NCI-H2196 (cell line): ENCODE results near the gene ARHGEF7.

ENCODE experiments used
- DNase-seq: peaks from one replicate; lab custom pipeline; 2025; ENCODE audit not compliant: unreplicated experiment; lab: John Stamatoyannopoulos, UW

Gene ARHGEF7

DNA sequence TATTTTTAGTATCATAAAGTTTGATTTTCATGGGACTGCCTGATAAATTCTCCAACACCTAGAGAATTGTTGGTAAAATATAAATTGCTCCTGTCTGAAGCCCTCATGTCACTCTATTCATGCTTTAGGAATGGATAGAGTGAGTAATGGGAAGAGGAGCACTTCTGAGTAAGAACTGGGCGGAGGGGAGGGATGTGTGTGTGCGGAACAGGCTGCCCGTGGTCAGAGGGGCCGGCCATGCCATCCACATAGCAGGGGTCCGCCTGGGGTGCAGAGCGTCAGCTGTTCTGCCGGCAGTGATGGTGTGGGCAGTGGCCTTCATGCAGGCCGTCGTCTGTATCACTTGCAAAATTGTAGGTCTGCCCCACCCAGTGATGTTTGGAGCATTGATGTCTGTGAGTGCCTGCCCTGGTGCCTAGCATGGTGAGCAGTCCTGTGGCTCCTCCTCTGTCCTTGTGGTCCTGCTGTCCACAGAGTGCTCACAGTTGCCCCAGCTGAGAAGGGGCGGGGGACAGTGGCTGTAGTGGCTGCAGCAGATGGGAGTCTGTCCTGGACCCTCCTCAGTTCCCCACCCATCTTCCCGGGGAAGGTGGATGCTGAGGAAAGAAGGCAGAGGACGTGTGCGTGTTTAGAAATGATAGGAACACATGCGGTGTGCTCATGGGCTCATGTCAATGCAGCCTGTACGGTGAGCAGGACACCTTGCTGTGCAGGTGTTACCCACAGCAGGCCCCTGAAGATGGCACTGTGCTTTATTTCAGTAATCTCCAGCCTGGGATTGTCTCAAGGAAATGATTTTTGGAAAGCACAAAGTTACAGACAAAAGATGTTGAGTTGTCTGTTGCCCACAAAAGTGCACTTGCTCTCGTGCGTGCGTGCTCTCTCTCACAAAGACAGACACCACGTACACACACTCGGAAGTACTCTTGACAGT, 155.9 kb downstream of the ARHGEF7 start:
- no peak for DNase-seq

DNA sequence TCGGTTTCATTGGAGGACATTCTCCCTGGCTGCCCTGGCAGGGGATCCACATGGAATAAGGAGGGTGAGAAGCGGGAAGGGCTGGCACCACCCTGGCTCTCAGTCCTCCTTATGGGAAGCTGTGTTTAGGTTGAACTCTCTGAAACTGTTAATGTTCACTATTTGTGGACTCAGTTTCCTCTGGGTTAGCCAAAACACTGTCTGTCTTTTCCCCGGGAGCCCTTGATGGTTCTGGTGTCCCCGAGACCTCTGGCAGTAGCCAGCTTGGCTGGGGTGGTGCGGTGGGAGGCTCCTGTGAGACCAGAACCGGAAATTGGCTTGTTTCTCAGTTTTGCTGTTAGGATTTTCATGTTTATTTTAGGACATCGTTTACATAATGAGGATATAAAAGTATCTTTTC, 157.0 kb downstream of the ARHGEF7 start:
- no peak for DNase-seq

DNA sequence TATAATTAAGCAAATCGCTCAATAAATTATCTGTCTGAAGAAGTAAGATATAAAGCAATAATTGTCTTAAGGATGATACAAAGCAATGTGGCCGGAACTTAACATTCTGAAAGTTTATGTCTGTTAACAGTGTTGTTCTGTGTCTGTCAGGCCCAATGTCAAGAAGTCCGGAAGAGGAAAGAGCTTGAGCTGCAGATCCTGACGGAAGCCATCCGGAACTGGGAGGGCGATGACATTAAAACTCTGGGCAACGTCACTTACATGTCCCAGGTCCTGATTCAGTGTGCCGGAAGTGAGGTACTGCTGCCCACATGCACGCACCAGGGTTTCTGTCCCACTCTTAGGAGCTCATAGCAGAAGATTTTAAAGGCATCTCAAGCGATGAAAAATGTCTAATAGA, 160.3 kb downstream of the ARHGEF7 start:
- no peak for DNase-seq

DNA sequence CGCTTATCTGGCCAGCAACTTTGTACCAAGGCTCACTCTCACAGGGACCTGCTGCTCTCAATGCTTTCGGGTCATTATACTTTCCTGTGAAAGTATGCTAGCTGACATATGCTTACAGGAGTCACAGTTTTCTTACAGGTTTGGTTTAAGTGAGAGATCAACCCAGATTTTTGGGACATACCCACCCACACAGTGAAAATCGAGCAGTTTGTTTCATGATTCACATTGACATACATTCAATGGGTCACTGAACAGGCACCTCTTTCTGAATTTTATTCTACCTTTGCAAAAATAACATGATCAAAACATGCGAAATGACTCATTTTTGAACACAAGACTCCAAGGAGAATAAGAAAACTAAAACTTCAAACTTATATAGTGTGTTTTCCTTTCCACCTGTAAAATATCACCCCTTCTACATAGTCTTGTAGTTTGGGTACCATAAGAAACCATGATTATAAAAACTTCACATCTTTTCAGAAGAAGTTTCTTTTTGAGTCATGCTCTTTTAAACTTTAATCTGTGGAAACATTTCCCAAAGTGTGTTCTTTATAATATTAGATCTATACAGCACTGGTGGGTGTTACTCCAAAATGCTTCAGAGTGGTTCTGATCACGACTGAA, 161.0 kb downstream of the ARHGEF7 start:
- DNase-seq = no peak

DNA sequence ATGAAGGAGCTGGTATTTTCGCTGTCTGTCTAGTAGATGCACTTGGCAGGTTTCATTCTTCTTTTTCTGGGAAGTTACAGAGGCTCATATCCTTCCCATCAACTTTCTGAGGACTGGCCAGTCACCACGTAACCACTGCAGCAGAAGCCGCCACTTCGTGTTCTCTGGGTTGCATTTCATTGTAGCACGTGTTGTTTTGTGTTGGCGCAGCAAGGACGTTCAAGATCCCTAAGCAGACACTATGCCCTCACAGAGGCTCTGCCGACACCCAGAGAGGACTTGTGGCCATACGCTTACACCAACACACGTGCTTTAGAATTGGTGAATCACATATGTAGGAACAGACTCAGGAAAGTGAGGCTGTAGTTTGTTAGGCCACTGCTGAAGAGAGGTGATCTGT, 163.1 kb downstream of the ARHGEF7 start:
- no peak for DNase-seq

DNA sequence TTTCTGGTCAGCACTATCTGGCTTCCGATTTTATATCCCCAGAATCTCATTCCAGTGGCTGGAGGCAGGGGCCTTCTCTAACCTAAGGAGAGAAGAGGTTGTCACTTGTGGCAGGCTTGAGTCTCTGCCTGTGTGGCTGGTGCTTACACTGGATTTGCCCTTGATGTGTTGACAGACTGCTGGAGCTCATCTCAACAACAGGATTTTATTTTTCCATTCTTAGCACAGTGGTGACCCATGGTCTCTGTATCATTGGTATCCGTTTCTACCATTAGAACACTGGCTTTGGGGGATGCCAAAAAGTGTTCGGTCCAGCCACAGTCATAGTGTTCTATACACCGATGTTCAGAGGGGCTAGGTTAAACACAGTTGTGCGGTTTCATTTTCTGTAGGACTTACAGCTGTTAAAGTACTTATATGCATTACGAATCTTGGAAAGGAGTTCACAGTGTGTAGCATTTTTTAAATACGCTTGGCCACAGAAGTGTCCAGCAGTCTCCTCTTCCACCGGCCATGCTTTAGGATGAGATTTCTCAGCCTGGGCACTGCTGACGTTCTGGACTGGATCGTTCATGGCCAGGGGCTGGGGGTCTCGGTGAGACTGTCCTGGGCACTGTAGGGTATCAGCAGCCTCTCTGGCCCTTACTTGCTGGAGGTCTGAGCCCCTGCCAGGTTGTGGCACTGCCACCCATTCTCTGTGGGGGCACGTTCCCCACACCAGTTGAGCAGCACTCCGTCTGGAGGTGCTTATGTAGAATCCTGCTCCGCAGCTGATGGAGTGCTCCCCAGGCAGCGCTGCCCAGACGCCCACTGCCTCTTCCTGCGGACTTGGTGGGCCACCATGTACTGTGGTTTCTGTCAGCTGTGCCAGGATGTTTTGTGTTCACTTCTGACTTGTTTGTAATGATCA, 163.9 kb downstream of the ARHGEF7 start:
- DNase-seq = no peak

DNA sequence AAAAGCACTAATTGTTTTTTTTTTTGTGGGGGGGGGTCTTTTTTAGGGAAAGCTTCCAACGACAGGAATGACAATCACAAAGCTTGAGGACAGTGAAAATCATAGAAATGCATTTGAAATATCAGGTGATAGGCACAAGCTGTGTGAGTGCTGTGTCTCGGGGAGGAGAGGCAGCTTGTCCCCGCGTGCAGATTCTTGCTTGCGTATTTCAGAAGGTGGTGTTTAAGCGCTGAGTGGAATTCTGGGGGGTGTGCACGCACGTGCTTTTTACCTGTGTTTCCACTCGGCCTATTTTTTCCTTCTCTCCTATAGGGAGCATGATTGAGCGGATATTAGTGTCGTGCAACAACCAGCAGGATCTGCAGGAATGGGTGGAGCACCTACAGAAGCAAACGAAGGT, 165.1 kb downstream of the ARHGEF7 start:
- DNase-seq = no peak

DNA sequence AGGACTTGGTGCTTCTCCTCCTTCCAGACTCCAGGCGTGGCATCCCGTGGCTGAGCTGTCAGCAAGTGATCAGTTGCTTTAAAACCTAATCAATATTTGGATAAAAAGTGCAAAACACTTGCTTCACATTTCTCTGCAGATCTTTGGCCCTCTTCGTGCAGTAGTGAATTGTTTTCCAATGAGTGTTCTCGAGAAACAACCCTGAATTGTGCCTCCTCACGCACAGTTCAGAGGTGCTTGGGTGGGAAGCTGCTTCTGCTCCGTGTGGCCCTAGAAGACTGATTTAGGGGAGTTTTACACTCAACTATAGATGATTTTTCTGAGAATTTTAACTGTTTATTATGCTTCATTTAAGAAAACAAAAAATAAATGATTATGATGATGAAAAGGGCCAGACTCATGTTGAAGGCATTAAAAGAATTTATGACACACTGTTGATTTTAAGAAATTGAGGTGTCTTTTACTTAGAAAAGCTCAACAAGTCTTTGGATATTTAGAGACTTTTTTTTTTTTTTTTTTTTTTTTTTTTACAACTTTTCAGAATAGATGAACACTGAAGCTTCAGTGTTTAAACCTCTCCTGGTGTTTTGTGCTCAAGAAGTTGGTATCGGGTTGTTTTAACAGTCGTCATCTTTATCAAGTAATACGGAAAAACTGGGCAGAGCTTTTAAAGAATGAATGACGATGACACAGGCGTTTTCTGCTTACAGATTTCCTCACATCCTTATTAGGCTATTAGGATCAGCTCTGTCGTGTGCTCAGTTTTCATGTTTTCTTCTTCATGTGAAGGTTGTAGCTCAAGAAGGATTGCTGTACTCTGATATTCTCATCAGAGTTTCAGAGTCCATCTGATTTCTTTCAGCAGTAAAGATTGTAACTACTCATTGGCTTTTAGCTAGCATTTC, 165.8 kb downstream of the ARHGEF7 start:
- no peak for DNase-seq

DNA sequence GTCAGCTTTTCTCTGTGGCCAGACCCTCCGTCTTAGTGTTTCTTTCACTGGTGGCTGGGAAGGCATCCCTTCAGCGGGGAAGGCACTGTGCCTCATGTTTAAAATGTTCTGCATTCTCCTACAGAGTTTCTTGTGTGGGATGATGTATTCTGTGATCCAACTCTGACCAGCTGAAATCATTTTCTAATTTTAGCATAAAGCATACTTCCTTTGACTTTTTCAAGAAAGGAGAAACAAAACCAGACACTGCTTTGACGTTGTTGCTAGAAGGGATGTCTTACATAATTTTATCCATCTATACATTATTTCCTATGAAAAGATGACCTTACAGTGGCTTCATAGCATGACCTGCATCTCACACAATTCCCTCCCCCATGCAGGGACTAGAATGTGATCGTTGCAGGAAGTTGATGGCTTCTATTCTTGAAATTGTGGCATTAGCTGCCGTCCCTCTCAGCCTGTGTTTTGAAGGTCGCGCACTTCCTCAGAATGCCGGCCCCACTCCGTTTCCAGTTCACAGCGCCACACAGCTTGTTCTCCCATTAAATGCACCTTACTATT, 166.7 kb downstream of the ARHGEF7 start:
- DNase-seq = no peak

DNA sequence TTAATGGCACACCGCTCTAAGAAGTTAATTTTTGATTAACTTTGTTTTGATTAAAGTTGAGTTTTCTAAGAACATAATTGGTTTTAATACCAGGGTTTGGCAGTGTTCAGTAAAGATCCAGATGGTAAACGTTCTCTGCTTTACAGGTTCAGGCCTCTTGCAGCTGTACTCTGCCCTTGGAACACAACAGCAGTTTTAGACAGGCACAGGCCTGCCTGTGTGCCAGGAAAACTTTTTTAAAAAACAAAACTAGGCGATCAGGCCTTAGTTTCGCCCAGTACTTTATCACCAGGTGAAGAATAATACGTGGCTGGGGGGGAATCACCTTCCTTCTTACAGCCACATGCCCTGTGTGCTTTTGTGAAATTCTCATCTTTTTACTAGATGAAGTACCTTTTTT, 167.3 kb downstream of the ARHGEF7 start:
- no peak for DNase-seq

DNA sequence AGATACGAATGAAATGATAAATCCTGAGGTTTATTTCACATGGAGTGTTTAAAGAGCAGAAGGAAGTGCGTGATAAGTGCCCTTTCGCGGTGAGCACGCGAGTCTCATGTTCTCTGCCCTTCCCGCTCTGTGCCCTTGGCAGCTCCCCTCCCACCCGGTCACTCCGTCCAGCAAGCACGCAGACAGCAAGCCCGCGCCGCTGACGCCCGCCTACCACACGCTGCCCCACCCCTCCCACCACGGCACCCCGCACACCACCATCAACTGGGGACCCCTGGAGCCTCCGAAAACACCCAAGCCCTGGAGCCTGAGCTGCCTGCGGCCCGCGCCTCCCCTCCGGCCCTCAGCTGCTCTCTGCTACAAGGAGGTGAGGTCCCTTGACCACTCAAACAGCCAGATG, 167.9 kb downstream of the ARHGEF7 start:
- no peak for DNase-seq

DNA sequence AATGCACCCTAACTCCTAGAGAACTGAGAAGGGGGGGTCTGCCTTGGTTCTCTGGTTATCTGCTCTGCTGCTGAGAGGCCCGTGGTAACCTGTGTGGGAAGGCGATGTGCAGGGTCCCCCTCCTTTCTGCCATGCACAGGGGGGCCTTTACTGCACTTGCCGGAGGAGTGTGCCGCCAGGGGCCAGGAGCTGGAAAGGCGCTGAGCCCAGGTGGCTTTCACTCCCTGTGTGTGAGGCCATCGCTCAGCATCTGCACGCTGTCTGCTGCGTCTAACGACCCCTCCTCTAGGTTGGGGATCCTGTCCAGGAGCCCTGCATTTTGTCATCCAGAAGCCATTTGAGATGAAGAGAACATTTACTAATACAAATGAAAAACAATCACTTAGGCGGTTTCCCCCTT, 168.3 kb downstream of the ARHGEF7 start:
- no peak for DNase-seq

DNA sequence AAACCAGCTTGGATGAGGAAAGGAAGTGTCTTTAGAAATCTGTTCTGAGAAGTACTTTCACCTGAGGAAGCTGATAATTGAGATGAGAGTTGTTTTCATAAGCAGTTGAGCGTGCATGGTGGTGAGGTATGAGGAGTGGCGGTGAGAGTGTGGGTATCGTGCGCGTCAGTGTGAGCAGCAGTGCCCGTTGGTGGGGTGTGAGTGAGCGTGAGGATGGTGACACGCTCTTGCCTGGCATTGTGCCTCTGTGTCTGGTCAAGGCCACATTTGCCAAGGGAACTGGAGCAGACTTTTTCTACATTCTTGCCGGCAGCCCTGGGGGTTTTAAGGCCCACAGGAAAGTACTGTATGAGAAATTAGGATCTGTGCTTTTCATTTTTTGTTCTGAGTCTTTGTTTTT, 168.9 kb downstream of the ARHGEF7 start:
- no peak for DNase-seq

DNA sequence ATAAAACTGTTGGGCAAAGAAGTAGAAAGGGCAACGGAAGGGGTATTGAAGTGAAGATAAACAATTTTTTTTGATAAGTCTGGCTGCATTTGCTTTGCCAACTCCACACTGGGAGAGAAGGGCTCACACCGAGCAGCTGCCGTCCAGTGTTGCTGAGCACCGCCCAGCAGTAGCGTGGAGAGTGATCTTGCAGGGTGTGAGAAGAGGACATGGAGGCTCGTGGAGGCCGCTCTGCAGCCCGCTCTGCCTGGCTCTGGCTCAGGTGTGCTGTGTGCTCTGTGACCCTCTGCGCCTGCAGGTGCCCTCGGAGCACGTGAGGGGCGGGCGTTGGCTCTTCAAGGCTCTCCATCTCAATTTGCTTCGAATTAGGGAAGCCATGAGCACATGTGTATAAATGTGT, 169.5 kb downstream of the ARHGEF7 start:
- no peak for DNase-seq

DNA sequence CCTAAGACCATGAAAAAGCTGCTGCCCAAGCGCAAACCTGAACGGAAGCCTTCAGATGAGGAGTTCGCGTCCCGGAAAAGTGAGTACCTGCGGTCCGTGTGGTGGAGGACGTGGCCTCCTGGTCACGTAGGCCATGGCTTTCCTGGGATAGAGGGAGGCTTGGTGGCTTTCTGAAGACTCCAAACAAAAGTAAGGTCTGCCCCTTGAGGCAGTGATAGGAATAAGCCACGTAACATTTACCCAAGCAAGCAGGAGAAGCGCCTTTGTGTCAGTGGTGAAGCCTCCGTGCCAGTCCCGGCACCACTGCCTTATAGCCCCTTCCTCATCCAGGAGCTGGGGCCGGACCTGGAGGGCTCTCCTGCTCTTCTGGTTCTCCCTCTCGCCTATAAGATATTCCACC, 171.1 kb downstream of the ARHGEF7 start:
- no peak for DNase-seq

DNA sequence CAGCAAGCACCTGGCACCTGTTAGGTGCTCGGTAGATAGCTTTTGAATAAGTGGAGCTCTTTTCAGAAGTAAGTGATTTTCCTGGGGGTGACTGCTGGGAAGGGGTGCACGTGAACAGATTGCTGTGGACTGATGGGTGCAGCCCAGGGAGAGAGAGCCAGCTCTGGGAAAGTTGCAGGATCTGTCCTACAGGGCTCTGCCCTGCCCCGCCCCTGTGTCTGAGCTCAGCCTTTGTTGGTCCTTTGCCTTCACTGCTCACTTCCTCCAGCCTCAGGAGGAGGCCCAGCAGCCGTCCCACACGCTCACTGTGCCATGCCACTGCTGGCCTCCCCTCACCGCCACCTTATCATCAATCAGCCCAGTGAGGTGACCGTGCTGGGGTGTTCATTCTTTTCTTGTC, 171.6 kb downstream of the ARHGEF7 start:
- no peak for DNase-seq

DNA sequence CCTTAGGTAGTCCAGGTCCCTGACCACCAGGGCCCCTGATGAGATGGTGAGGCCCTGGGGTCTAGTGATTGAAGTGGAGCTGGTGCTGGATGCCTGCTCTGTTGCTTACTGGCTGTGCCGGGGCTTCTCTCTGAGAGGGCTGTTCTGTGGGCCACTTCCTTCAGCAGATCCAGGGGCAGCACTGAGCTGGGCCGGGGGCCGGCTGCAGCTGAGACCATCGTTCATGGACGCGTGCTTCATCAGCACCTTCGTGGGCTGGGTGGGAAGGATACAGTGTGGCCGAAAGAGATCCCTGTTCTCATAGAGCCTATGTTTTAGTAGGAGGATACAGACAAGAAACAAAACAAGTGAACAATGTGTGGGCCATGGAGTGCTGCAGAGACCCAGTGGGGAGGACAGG, 172.1 kb downstream of the ARHGEF7 start:
- no peak for DNase-seq

DNA sequence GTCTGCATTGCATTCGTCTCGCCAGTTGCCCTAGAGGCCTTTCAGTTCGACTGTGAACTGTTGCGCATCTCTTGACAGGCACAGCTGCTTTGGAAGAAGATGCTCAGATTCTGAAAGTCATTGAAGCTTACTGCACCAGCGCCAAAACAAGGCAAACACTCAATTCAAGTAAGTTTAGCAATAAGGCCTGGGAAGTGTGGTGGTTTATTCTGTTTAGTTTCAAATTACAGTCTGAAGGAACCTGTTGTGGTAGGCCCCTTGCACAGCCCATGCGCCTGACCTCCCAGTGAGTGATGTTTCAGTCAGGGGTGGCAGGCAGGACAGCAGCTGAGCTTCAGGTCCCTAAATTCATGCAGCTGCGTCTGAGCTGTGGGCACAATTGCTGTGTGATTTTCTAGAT, 173.2 kb downstream of the ARHGEF7 start:
- DNase-seq = no peak

DNA sequence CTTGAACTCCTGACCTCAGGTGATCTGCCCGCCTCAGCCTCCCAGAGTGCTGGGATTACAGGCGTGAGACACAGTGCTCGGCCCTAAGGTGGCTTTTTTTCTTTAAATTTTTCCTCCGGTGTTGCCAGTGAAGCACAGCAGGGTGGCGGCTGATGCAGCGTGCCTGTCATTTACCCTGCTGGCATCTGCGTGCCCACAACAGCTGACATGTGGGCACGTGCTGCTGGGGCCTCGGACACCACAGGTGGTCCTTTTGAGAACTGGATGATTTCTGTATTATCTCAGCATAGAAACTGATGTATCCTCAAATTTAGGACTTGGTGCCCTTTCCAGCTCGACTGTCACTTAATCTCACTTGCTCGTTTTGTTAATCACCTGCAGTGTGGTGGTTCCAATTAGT, 174.1 kb downstream of the ARHGEF7 start:
- no peak for DNase-seq

DNA sequence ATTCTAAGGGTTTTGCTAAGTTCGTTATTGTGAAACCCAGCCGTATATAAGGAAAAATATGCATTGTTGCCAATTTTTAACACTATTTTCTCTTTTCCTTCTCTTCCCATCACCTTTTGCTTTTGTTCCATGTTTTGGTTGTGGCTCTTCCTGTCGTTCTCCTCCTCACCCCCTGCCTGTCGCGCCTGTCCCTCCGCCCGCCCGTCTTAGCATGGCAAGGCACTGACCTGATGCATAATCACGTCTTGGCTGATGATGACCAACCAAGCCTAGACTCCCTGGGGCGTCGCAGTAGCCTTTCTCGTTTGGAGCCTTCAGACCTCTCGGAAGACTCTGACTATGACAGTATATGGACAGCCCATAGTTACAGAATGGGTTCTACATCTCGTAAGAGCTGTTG, 176.8 kb downstream of the ARHGEF7 start:
- DNase-seq = no peak
